Thyroid gland (tissue), 4 donors: Measurements from ENCODE around the gene PRSS23.

Experiments used
- POLR2A ChIP-seq, 2 donors: fragments of 450-650 bp; IDR thresholded peaks; one replicate each; pipeline ENCODE4 v1.6.1; 2017; ENCODE audit warnings: antibody characterized with exemption in 2 of 2, mild to moderate bottlenecking in 2 of 2, moderate library complexity in 1 of 2
- TF ChIP-seq, protein P1 (sequence below), 6 experiments: fragments of 200-600 bp in 3 of 6; fragments of 450-650 bp in 3 of 6; sonication (generic) in 3 of 6; IDR thresholded peaks; one replicate each; pipeline ENCODE4 v1.5.1; 2016 to 2019; ENCODE audit warnings: antibody characterized with exemption in 6 of 6, mild to moderate bottlenecking in 2 of 6, inconsistent platforms in 1 of 6, moderate library complexity in 1 of 6

GRCh38 chr11:86753459-86753858 is 46.9 kb upstream of the PRSS23 start:
- TF ChIP-seq, protein P1, sequence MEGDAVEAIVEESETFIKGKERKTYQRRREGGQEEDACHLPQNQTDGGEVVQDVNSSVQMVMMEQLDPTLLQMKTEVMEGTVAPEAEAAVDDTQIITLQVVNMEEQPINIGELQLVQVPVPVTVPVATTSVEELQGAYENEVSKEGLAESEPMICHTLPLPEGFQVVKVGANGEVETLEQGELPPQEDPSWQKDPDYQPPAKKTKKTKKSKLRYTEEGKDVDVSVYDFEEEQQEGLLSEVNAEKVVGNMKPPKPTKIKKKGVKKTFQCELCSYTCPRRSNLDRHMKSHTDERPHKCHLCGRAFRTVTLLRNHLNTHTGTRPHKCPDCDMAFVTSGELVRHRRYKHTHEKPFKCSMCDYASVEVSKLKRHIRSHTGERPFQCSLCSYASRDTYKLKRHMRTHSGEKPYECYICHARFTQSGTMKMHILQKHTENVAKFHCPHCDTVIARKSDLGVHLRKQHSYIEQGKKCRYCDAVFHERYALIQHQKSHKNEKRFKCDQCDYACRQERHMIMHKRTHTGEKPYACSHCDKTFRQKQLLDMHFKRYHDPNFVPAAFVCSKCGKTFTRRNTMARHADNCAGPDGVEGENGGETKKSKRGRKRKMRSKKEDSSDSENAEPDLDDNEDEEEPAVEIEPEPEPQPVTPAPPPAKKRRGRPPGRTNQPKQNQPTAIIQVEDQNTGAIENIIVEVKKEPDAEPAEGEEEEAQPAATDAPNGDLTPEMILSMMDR (IDR thresholded peaks at IDR 0.05) = no peak
- no peak for TF ChIP-seq POLR2A (IDR thresholded peaks at IDR 0.05)
